ENCODE measurements around the gene RSPH9.
A peak's percentile ranks its signal among the peaks of the same experiment; 100 is the strongest.
"Not testable (repeated sequence)": the region's sequence is repeated elsewhere in the genome, so short reads cannot be mapped to it uniquely, and the experiment has no call there.

RSPH9 gene

GRCh38 chr6:43622541-43622940, 22.3 kb upstream of the RSPH9 start:
- peaks cover 19% of the 10 kb centered on the region for H3K4me1 Mint-ChIP-seq
- CTCF ChIA-PET: interaction anchor here (1.6 kb wide), 1 partner anchor 14 kb away, joined by 6 read pairs; no protein-coding TSS in a partner anchor
- peaks cover 62% of the 10 kb centered on the region for H3K36me3 Mint-ChIP-seq
- no peak overlapping the region for H3K27ac Mint-ChIP-seq
- H3K27me3 Mint-ChIP-seq: no peaks in the 10 kb centered on the region
- DNase-seq: no peak
- H3K4me3 Mint-ChIP-seq: no peak overlapping the region
- H3K9me3 Mint-ChIP-seq: no peaks in the 10 kb centered on the region

GRCh38 chr6:43623880-43624785, 20.7 kb upstream of the RSPH9 start:
- CTCF ChIA-PET: interaction anchor here (0.8 kb wide), 1 partner anchor 18 kb away, joined by 3 read pairs; no protein-coding TSS in a partner anchor
- peaks cover 31% of the 10 kb centered on the region for H3K4me1 Mint-ChIP-seq
- H3K36me3 Mint-ChIP-seq: peaks cover 68% of the 10 kb centered on the region
- no peak overlapping the region for H3K27ac Mint-ChIP-seq
- no peak for DNase-seq
- H3K9me3 Mint-ChIP-seq: no peaks in the 10 kb centered on the region
- H3K27me3 Mint-ChIP-seq: no peaks in the 10 kb centered on the region
- H3K4me3 Mint-ChIP-seq: no peak overlapping the region

GRCh38 chr6:43624786-43625288, 20.0 kb upstream of the RSPH9 start:
- CTCF ChIA-PET: interaction anchor here (0.8 kb wide), 1 partner anchor 17 kb away, joined by 3 read pairs; no protein-coding TSS in a partner anchor
- Mint-ChIP-seq H3K36me3 (peaks cover 66% of the 10 kb centered on the region), H3K27me3 (no peaks in the 10 kb centered on the region), H3K27ac (no peak overlapping the region), H3K9me3 (no peaks in the 10 kb centered on the region), H3K4me1 (peaks cover 35% of the 10 kb centered on the region), H3K4me3 (no peak overlapping the region)
- no peak for DNase-seq

GRCh38 chr6:43625393-43625992, 19.3 kb upstream of the RSPH9 start:
- Mint-ChIP-seq H3K9me3 (no peaks in the 10 kb centered on the region), H3K4me3 (no peak overlapping the region), H3K4me1 (peaks cover 41% of the 10 kb centered on the region), H3K27me3 (no peaks in the 10 kb centered on the region), H3K36me3 (peaks cover 67% of the 10 kb centered on the region), H3K27ac (no peak overlapping the region)
- CTCF ChIA-PET: no interaction called here
- DNase-seq: no peak

- Mint-ChIP-seq H3K4me1 (peaks cover 45% of the 10 kb centered on the region), H3K27ac (peak overlapping the region; percentile 61), H3K4me3 (peak overlapping the region; percentile 99), H3K27me3 (no peaks in the 10 kb centered on the region), H3K9me3 (no peaks in the 10 kb centered on the region), H3K36me3 (peaks cover 52% of the 10 kb centered on the region)
- DNase-seq: no peak
- CTCF ChIA-PET: interaction anchor here (1.8 kb wide), 1 partner anchor 19 kb away, joined by 9 read pairs; no protein-coding TSS in a partner anchor
Observed at GRCh38 chr6:43627008-43627825, 17.6 kb upstream of the RSPH9 start.

GRCh38 chr6:43628393-43629103, 16.3 kb upstream of the RSPH9 start:
- Mint-ChIP-seq H3K4me3 (peak overlapping the region; percentile 99), H3K27me3 (no peaks in the 10 kb centered on the region), H3K36me3 (peaks cover 41% of the 10 kb centered on the region), H3K4me1 (peaks cover 45% of the 10 kb centered on the region), H3K9me3 (no peaks in the 10 kb centered on the region), H3K27ac (peak overlapping the region; percentile 100)
- CTCF ChIA-PET: interaction anchor here (1.7 kb wide), 1 partner anchor 15 kb away, joined by 4 read pairs; no protein-coding TSS in a partner anchor
- peak; percentile 76 for DNase-seq

- H3K27ac Mint-ChIP-seq: peak within 1 kb of the TSS; percentile 100
- peaks cover 36% of the 10 kb centered on the region for H3K36me3 Mint-ChIP-seq
- peak; percentile 98 for DNase-seq
- peak within 1 kb of the TSS; percentile 99 for H3K4me3 Mint-ChIP-seq
- H3K27me3 Mint-ChIP-seq: no peaks in the 10 kb centered on the region
- no peaks in the 10 kb centered on the region for H3K9me3 Mint-ChIP-seq
- H3K4me1 Mint-ChIP-seq: peaks cover 49% of the 10 kb centered on the region
- CTCF ChIA-PET: interaction anchor here (1.0 to 2.4 kb wide), 7 partner anchors 9 to 450 kb away, joined by 3 to 9 read pairs (median 3); partner anchors contain the start of gene VEGFA
Observed at GRCh38 chr6:43629104-43629504, 15.7 kb upstream of the RSPH9 start, which contains the start of gene GTPBP2. Gene GTPBP2 (minus strand): TSS chr6:43629264. CDS start chr6:43629162, 102 bp downstream.

GRCh38 chr6:43629505-43630300, 15.1 kb upstream of the RSPH9 start:
- no peaks in the 10 kb centered on the region for H3K9me3 Mint-ChIP-seq
- H3K27ac Mint-ChIP-seq: peak overlapping the region; percentile 100
- H3K4me3 Mint-ChIP-seq: peak overlapping the region; percentile 99
- peaks cover 50% of the 10 kb centered on the region for H3K4me1 Mint-ChIP-seq
- CTCF ChIA-PET: interaction anchor here (1.0 to 2.4 kb wide), 8 partner anchors 10 to 449 kb away, joined by 3 to 9 read pairs (median 3); partner anchors contain the start of gene VEGFA
- no peaks in the 10 kb centered on the region for H3K27me3 Mint-ChIP-seq
- peaks cover 32% of the 10 kb centered on the region for H3K36me3 Mint-ChIP-seq
- DNase-seq: peak; percentile 94

GRCh38 chr6:43630980-43631619, 13.7 kb upstream of the RSPH9 start:
- Mint-ChIP-seq H3K9me3 (no peaks in the 10 kb centered on the region), H3K27ac (peak overlapping the region; percentile 75), H3K4me1 (peaks cover 55% of the 10 kb centered on the region), H3K27me3 (peaks cover 6% of the 10 kb centered on the region), H3K36me3 (peaks cover 22% of the 10 kb centered on the region), H3K4me3 (peak overlapping the region; percentile 53)
- CTCF ChIA-PET: interaction anchor here (2.4 kb wide), 1 partner anchor 23 kb away, joined by 9 read pairs; no protein-coding TSS in a partner anchor
- DNase-seq: no peak

GRCh38 chr6:43633002-43633401, 11.8 kb upstream of the RSPH9 start:
- peaks cover 51% of the 10 kb centered on the region for H3K4me1 Mint-ChIP-seq
- H3K27me3 Mint-ChIP-seq, H3K4me3 Mint-ChIP-seq, H3K9me3 Mint-ChIP-seq, CTCF ChIA-PET, H3K27ac Mint-ChIP-seq, DNase-seq: not testable (repeated sequence)
- H3K36me3 Mint-ChIP-seq: peaks cover 22% of the 10 kb centered on the region

GRCh38 chr6:43634702-43635303, 10.0 kb upstream of the RSPH9 start:
- H3K36me3 Mint-ChIP-seq: peaks cover 25% of the 10 kb centered on the region
- CTCF ChIA-PET: interaction anchor here (2.1 kb wide), 1 partner anchor 26 kb away, joined by 8 read pairs; no protein-coding TSS in a partner anchor
- peak overlapping the region; percentile 96 for H3K27ac Mint-ChIP-seq
- DNase-seq: no peak
- peaks cover 6% of the 10 kb centered on the region for H3K27me3 Mint-ChIP-seq
- H3K4me3 Mint-ChIP-seq: peak overlapping the region; percentile 92
- H3K4me1 Mint-ChIP-seq: peaks cover 51% of the 10 kb centered on the region
- H3K9me3 Mint-ChIP-seq: no peaks in the 10 kb centered on the region

Measured in activated naive CD4-positive, alpha-beta T cell treated with anti-CD3 and anti-CD28 coated beads, Interleukin-2, amount 10 ng/mL, durations not matched to agents 7 days and 5 days (primary cell).